Right ventricle myocardium inferior (tissue), 1 donor: ENCODE data around the gene NOC4L. TPM values are rescaled to one million over a fixed set of nuclear protein-coding genes. Genes with fewer than 3 reads are reported as not detected.
A peak's percentile ranks its signal among the peaks of the same experiment; 100 is the strongest.
"Not testable (repeated sequence)": the region's sequence is repeated elsewhere in the genome, so short reads cannot be mapped to it uniquely, and the experiment has no call there.

ENCODE experiments used
- ATAC-seq: fragments of 200-7000 bp; cut with Tn5 transposase; one replicate; pipeline ENCODE4 v1.9.1; 2020; ENCODE audit warnings: mild to moderate bottlenecking, moderate library complexity
- DNase-seq: peaks from one replicate; pipeline ENCODE4 v3.0.0; 2021; ENCODE audit errors: missing footprints
- intact Hi-C: fragments of 100-400 bp; cut with DNase I; formaldehyde crosslinking; loops from one replicate; pipeline ENCODE4 v1.11.0; 2022
- long read RNA-seq: library from polyadenylated mRNA; unstranded; transcript quantifications from one replicate; pipeline ENCODE4 v2.0.0, GENCODE V29; 2021
- total RNA-seq: library from RNA; stranded (reverse); fragmentation: NEBNext Ultra II Directional; extraction: Animal tissue kit (Norgen Biotek cat#: 25700); gene quantifications from one replicate; pipeline ENCODE4 v1.2.1, GENCODE V29; 2021
- donor health status: DM: no; HTN: yes; CAD: no; lungs with severe emphysema.

The NOC4L gene
- 9.2 TPM for total RNA-seq
- long read RNA-seq, transcript NOC4L-201 (15 exons, 1,632 nt), result major isoform, 11 of 17 reads
- long read RNA-seq, partial matches to known transcripts, result 1 of 17 reads
- long read RNA-seq, other reads (novel, unspliced or antisense), result 4 of 17 reads

DNA sequence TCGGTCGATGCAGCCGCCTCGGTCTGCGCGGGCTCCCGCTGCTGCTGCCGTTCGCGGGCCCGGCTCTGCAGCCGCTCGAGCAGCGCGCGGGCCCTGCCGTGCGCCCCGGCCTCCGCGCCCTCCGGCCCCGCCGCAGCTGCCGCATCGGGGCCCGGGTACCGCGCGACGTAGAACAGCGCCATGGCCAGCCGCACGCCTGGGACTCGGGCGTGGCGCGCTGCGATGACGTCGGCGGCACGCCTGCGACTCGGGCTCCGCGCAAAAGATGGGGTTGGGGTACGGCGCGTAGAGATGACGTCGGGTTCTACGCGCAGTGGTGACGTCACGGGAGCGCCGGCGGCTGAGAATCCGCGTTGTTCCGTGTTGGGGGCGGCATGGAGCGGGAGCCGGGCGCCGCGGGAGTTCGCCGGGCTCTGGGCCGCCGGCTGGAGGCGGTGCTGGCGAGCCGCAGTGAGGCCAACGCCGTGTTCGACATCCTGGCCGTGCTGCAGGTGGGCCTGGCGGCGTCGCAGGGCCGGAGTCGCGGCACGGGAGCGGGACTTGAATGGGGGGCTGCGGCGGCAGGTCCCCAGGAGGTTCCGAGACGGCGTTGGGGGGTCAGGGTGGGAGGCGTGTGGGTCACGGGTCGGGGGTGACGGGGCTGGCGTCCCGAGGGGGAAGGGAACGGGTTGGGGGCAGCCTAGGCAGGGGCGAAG lies at the start of gene NOC4L, which contains the start of gene DDX51:
Gene NOC4L, plus strand, starts transcription at position 343 of the 695 bp plus-strand sequence. Its CDS starts 32 bp downstream, at position 375.
Gene DDX51, minus strand, starts transcription at position 205 of the 695 bp plus-strand sequence. Its CDS starts 23 bp downstream, at position 182.
- peak; percentile 95 for ATAC-seq
- intact Hi-C loops, result no loop called here
- DNase-seq, result peak; percentile 97

DNA sequence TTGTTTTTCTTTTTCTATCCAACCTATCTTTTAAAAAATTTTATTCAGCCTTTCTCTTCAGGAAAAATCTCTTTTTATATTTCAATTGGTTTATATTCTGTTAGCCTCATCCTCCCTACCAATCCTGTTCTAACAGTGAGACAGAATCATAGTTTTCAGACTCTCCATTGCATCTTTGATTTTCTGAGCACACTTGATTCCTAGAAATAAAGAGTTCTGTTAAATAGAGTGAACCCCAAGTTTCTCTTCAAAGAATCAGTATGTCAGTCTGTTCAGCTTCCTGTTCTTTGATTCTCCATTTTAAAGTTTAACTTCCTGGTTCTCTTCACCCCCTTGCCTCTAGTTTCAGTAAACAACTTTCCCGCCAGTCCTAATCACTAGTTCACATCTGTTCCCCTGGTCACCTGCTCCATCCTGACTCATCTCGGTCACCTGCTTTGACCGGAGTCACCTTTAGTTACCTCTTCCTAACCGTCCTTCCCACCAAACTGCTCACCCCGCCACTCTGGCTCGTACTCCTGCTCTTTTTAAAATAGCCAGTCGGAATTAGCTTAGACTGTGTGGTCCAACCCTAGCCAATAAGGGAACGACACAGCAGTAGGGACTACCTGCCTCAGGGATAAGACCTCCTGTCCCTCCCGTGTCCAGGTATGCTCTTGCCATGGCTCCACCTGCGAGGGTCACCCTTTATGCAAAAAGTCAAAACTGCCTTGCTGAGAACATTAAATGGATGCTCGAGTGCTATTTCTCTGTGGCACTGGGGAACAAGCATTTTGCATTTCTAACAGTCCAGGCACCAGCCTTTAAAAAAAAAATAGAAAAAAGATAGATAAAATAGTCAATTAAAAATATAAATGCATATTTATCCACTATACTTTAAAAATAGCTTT lies 48.5 kb upstream of the NOC4L start:
- DNase-seq, result no peak
- intact Hi-C loops, result no loop called here
- ATAC-seq, result no peak

DNA sequence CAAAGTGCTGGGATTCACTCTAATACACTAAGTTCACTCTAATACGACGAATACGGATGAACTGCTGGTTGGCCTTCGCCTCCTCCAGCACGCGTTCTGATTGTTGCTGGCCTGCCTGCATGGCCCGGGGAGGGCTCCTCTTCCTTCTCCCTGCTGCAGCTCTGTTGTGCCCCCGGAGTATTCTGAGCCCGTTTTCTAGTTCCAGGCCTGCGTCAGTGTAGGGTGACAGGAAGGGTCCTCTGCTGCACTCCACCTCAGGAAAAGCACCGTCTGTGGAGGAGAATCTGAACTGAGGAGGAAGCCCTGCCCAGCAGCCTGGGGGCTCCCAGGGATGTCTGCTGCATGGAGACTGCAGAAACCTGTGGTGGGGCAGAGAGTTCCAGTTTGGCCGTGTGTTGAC lies 44.5 kb upstream of the NOC4L start:
- intact Hi-C loops, result no loop called here
- DNase-seq (no peak), ATAC-seq (peak; percentile 3)

DNA sequence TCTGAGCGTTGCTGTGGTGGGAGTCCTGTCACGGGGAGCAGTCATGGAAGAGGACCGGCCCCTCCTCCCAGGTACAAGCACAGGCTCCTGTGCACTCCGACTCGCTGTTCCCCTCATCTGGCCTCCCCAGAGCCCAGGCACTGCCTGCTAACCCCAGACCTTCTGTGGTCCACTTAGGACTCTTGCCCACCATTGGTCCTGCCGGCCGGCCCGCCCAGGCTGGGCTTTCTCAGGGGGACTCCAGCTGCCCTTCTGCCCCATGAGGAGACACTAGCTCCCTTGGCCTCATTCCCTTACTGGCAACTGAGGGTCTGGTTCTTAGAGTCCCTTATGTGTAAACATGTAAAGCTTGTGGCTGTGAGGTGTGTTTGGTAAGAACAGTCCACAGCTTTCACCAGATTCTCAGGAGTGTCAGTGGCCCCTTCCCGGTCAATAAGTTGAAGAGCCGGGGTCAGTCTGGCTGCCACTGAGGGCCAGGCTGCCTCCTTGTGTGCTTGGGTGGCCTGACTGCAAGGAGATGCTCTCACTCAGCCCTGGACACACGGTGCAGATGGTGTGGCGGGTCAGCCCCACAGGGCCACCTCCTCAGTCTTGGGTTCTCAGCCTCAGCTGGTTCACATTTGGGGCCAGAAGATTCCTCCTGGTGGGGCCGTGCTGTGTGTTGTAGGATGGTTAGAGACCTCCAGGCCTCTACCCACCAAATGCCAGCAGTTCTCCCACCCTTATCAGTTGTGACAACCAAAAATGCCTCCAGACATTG lies 43.8 kb upstream of the NOC4L start:
- intact Hi-C loops, result no loop called here
- ATAC-seq, result no peak
- no peak for DNase-seq

DNA sequence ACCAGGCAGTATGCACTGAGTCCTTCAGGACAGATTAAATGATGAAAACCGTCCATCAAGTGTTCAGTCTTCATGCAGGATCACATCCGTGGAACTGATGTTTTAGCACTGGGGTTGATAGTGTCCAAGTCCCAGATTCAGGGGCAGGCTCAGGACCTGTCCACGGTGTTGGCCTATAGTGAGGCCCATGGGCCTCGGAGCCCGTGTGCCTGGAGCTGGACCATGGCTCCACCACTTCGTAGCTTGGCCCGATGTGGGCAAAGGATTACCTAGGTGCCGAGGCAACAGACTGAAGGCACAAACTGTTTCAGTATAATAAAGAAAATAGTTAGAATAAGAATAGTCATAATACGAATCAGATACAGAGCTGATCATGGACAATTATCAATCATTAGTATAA lies 42.0 kb upstream of the NOC4L start:
- DNase-seq, result no peak
- intact Hi-C loops, result no loop called here
- no peak for ATAC-seq

DNA sequence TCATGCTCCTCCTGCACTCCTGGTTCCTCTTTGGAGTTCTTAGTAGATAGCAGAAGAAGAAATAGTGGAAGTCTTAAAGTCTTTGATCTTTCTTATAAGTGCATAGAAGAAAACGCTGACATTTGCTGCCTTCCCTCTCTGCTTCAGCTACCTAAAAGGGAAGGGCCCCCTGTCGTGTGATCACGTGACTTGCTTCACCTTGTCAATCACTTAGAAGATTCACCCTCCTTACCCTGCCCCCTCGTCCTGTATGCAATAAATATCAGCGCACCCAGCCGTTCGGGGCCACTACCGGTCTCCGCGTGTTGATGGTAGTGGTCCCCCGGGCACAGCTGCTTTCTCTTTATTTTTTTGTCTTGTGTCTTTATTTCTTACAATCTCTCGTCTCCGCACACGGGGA lies 41.2 kb upstream of the NOC4L start:
- ATAC-seq, intact Hi-C loops, DNase-seq: not testable (repeated sequence)

DNA sequence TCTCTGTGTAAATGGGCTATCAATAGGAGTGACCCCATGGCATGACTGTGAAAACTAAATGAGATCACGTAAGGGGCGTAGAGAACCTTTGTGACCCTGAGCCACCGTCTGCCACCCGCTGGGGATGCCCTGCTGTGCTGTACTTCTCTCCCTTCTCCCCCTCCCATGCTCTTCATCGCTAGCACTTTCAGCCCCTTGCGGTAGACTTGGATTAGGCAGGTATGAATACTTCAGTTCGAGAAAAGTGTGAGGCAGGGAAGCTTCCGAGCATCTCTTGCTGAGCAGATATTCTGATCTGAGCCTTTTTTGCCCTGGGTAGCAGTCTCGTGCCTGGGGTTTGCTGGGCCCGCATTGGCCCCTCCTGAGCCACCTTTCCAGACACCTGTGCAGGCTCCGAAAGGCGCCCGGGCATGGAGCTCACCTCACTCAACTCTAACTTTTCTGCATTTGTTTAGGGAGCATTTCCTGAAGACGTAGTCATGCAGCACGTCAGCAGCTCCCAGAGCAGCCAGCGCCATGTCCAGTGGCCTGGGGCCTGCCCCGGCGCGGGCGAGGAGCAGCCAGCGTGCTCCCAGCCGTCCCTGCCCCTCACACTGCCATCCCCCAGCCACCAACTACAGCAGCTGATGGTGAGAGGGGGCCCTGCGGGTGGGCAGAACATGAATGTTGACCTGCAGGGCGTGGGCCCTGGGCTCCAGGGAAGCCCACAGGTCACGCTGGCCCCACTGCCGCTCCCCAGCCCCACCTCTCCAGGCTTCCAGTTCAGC lies 40.5 kb upstream of the NOC4L start:
- no peak for DNase-seq
- ATAC-seq, result no peak
- intact Hi-C loops, result no loop called here

DNA sequence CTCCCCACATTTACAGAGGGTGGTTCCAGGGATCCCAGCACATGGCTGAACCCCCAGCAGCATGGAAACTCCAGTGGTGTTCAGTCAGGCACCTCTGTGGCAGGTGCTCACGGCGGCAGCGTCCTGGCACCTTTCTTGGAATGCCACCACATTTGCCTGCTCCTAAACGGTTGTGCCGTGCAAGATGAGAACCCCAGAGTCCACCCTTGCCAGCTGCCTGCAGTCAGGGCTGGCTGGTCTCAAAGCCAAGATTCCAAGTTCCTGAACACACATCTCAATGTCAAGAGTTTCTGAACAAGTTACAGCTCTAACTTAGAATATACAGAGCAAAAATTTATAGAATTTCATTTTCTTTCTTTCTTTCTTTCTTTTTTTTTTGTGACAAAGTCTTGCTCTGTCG lies 38.8 kb upstream of the NOC4L start:
- ATAC-seq, result no peak

DNA sequence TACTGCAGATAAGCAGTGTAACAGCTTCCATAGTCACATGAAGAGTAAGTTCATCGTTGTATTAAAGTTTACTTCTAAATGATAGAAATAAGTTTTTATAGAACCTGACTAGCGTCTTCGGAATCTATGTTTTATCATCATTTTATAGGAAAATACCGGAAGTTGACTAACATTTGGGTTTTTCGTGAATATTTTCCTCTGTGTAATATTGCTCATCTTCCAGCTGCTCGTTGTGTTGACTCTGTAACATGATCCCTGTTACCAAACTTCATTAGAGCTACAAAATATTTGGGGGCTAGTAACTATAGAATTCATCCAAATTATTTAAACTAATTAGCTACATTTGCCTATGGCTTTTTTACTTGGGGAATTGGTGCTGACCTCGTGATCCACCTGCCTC lies 37.3 kb upstream of the NOC4L start:
- ATAC-seq, result no peak
- DNase-seq, result no peak
- intact Hi-C loops, result no loop called here

More for the DNA sequence above, 38.8 kb upstream of the NOC4L start:
- intact Hi-C loops, result no loop called here
- no peak for DNase-seq

DNA sequence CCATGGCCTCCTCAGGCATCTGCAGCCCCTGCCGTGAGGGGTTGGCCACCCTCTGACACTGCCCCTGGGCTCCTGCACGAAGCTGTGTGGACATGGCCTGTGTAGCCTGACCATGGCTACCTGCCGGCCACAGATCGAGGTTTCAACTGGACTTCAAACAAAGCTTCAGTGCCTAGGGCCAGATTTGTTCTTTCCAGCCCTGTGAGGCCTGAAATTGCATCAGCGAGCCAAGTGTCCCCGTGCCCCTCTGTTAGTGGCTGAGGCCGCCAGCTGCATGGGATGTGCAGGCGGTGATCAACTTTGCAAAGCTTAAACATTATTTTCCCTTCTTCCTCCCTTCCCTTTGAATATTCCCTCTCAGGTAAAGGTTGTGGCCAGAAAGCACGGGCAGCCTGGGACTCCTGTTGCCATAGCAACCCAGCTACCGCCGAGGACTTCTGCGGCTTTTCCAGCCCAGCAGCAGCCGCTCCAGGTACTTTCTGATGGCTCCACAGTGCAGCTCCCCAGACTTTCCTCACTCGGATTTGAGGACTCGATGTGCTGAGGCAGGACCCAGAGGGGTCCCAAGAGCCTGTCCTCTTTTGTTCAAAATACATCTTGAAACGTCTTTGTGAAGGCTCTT lies 35.9 kb upstream of the NOC4L start:
- intact Hi-C loops, result no loop called here
- no peak for DNase-seq
- no peak for ATAC-seq

DNA sequence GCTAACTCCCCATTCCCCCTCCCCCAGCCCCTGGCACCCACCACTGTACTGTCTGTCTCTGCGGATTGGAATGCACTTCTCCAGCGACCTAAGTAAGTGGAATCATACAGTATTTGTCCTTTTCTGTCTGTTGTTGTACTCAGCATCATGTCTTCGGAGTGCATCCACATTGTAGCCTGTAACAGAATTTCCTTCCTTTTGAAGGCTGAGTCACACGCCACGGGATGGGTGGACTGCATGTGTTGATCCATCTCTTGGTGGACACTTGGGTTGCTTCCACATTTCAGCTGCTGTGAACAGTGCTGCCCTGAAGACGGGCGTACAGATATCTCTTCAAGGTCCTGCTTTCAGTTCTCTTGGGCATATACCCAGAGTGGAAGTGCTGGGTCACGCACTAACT lies 34.5 kb upstream of the NOC4L start:
- DNase-seq (no peak), ATAC-seq (no peak)
- intact Hi-C loops, result no loop called here

DNA sequence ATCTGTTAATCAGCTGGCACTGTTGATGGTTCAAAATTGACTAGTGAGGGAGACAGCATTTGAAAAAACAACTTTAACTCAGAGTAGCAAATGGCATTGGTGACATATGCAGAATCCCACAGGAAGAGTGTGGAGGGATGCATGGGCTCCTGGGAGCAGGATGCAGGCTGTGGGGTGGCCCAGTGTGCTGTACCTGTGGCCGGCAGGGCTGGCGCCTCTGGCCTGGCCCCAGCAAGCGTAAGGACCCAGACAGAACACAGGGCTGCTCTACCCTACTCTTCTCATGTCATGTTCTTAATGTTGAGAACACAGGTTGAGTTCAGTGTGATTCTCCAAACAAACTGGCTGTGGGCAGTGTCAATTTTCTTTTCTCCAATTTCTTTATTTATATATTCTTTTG lies 33.6 kb upstream of the NOC4L start:
- intact Hi-C loops, result no loop called here
- ATAC-seq, result no peak
- DNase-seq, result no peak

DNA sequence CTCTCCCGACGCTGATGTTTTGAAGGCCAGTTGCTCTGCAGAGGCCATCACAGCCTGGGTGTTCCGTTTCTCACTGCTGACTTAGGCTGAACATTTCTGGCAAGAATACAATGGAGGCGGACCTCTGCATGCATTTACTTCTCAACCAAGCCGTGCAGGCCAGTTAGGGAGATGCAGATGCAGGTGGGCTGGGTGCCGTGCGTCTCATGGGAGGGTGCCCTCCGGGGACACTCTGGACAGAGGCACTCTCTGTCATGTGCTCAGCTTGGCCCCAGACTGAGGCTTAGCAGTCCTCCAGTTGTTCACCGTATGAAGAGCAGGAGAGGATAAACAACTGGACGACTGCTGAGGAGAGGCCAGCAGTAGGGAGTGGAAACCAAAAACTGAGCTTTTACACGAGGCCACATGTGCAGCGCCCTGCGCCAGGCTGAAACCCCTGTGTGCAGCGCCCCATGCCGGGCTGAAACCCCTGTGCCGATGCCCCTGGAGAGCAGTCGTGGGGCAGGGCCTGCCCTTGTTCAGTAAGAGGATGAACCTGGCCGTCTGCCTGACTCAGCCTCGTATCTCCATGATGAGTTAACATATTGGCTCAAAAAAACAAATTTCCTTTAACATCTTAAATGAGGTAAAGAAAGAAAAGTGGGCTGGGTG lies 32.5 kb upstream of the NOC4L start:
- no peak for ATAC-seq
- no peak for DNase-seq
- intact Hi-C loops, result no loop called here

DNA sequence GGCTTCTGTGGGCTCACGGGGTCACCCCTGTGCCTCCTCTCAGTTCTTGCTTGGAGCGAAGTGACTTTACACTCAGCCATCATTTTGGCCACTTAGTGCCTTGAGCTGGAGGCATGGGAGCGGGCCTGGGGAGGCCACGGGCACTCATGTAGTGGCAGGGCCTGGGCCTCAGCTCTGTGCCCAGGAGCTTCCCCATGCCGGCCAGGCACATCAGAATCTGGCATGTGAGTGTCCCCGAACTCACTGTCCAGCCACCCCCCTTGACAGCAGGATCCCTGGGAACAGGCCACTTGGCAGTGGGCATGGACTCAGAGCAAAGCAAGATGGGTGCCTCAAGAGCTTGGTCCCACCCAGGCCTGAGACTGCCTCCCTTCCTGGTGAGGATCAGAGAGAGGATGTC lies 29.6 kb upstream of the NOC4L start:
- ATAC-seq, result no peak
- intact Hi-C loops, result no loop called here
- DNase-seq, result no peak

DNA sequence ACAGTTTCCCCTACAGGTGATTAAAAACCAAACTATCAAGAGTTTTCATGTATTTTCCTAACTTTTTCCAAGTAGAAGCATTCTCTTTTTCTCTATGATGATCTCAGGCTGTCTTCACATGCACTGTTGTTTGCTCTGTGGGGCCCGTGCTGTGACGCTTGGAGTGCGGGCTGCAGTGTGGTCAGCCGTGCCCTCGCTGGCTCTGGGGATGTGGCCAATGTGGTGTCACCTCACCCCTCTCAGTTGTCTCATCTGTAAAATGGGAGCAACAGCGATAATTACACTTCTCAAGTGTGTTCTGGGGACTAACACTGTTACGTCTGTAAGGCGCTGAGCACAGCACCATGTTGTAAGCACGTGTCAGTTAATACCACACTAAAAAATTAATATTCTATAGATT lies 28.8 kb upstream of the NOC4L start:
- DNase-seq (no peak), ATAC-seq (no peak)
- intact Hi-C loops, result no loop called here

DNA sequence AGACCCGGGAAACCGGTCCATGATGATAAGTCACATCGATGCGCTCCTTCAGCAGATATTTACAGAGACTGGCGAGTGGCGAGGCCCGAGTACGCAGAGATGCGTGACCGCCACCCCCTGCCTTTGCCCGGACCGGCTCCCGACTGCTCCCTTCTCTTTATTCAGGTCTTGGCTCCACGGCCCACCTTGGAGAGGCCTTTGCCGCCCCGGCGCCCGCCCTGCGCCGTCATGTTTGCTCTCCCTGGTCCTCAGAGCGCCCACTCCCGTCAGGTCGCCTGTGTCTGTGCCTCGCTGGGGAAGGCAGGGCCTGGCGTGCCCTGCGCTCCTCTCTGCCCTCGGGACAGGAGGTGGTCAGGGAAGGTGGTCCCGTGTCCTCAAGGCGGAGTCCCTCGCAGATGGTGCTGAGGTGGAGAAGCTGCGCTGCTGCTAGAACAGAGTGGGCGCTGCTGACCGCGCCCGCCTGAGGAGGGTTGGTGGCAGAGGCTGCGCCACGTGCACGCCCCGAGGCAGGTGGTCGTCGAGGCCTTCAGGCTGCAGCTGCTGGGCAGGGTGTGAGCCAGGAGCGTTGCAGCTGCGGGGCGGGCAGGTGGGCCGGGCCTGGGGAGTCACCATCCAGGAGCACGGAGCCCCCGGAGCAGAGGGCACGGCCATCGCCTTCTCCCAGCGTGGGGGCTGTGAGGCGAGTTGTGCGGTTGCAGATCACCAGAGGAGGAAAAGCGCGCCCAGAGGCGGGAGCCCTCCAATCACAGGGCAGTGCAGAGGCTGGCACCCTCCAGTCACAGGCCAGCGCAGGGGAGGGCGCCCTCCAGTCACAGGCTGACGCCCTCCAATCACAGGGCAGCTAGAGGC lies 27.3 kb upstream of the NOC4L start:
- intact Hi-C loops, result no loop called here
- DNase-seq (no peak), ATAC-seq (no peak)

DNA sequence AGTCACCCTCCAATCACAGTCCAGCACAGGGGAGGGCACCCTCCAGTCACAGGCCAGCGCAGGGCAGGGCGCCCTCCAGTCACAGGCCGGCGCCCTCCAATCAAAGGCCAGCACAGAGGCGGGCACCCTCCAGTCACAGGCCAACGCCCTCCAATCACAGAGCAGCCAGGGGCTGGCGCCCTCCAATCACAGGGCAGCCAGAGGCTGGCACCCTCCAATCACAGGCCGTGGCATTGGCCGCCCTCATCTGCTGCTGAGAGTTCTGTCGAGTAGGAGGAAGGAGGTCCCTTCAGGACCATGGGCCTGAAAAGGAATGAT lies 26.7 kb upstream of the NOC4L start:
- intact Hi-C loops, result no loop called here
- ATAC-seq, result no peak
- DNase-seq, result no peak
